Right renal pelvis (tissue), 4 donors: ENCODE results near the gene VTI1A. TPM values are rescaled to one million over a fixed set of nuclear protein-coding genes. Genes with fewer than 3 reads are reported as not detected.

ENCODE experiments used
- DNase-seq, 4 donors: peaks; one replicate each; pipeline ENCODE4 v3.0.0-alpha.2; 2013; ENCODE audit warnings: low read depth in 4 of 4, low spot score in 3 of 4, missing footprints in 1 of 4
- polyA plus RNA-seq, 4 donors: library from polyadenylated mRNA; unstranded; fragments of 120-200 nt; gene quantifications; one replicate each; pipeline ENCODE4 v1.2.1, GENCODE V29; 2013; ENCODE audit not compliant: insufficient read length in 4 of 4

VTI1A gene
- polyA plus RNA-seq, 4 donors: 19.4 to 20.9 (median 20.7) TPM

DNA sequence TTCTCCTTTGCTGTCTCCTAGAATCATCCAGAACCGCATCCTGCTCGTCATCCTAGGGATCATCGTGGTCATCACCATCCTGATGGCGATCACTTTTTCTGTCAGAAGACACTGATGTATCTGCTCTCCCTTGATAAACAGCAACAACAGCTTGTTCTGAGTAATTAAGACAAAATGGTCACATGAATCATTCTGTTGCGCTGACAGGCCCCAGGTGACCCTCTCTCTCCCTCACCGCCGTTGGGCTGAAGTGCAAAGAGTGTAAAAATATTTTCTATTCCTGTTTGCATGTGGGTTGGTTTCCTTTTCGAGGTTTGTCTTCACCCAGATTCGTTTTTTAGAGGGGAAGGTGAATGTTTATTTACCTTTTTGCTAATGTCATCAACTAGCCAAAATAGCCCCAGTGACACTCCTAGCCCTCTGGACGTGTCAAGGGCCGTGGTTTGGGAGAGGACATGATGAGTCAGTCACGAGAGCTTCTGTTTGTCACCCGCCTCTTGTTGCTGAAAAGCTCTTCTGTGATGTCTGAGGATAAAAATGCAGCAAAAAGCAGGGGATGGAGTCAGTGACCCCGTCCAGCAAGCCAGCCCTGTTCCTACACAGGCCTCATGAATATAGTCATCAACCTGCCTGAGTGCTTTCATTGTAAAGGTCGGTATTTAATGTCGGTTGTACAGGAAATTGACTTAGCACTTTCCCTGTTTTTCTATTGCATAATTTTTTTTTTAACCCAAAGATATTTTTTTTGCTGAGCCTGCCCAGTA is 368.4 kb downstream of the VTI1A start:
- no peak for DNase-seq

- no peak for DNase-seq
Measured at GRCh38 chr10:112816033-112816430, 369.0 kb downstream of the VTI1A start.

DNA sequence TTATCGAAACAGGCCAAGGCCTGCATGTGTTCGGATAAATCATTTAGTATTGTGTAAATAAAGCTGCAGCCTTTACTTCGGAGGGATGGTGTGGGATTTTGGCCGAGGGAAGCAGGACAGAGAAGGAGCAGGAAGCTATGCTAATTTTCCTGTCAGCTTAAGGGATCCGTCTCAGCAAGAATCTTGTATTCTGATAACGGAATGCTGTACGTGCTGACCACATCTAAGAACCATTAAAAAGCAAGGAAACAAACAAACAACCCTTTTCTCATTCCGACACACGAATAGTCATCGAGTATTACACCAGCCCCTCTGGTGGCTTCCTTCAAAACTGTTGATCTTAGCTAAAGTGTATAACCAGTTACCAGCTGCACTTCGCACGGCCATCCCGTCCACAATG is 369.9 kb downstream of the VTI1A start:
- DNase-seq: no peak

GRCh38 chr10:112817981-112818777 is 371.2 kb downstream of the VTI1A start:
- DNase-seq: no peak

DNA sequence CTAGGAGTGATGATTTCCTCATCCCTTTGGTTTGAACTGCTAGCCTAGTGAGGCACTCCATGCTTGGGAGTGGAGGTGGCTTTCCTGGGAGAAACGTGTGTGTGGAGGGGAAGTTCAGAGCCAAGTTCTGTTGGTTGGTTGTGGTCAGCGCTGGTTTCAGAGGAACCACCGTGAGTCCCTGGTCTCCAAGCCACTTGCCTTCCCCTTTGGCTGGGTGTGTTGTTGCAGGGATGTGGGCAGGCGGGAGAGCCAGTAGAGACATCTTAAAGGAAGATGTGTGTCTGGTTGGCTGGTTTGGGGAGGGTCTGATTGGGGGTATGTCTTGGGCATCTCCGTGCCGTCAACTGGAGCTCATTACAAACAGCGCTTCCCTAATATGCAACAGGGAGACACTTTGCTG is 372.2 kb downstream of the VTI1A start:
- DNase-seq: no peak

DNA sequence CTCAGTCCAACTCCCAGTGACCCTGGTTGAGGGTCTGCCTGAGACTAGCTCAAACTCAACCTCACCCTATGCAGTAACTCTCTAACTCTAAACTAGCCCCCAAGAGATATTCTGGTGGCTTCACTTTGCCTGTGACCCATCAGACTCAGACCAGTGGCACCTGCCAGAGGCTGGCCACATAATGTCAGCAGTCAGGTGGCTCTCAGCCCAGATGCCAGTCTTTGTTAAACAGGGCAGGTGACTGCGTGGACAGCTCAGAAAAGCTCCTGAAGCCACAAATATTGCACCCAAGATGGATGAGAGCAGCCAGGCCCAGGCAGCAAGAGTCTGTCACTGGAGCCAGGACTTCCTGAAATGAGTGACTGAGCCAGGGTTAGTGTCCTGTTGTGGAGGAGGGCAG is 373.3 kb downstream of the VTI1A start:
- no peak for DNase-seq

DNA sequence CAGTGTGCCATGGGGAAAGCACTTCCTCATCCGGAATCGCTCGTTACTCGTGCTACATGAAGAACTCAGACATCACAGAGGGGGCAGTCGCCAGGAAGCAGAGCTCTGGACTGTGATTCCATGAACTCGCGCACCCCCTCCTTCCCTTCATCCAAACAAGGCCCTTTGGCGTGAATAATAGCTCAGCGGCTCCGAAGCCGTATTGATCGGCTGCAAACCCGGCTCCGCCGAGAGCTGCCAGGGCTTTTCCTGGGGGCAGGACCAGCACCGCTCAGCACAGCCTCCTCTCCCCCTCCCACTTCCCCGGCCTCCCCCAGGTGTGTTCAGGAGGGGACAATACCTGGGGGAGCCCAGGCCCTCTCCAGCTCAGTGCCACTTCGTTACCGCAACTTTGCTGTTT is 374.0 kb downstream of the VTI1A start:
- no peak for DNase-seq

DNA sequence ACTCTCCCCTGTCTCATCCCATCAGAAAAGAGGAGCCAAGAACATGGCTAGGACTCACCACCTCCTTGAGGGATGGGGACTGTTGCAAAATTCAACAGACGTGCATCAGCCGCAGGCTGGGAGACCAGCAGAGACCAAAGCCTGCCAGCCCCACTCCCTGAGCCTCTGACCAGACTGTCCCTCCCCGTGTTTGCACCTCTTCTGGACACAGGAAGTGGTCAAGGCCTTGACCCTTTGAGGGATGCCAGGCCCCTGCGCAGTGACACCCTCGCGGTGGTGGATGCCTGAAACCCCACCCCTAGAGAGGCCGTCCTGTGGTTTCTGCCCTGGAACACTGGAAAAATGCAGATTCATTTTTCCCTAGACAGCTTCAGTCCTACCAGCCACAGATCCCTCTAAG is 374.6 kb downstream of the VTI1A start:
- DNase-seq: no peak

- no peak for DNase-seq
Measured at GRCh38 chr10:112823007-112823406, 376.0 kb downstream of the VTI1A start.

GRCh38 chr10:112823604-112824003 is 376.6 kb downstream of the VTI1A start:
- DNase-seq: no peak

GRCh38 chr10:112826018-112826697 is 379.1 kb downstream of the VTI1A start:
- DNase-seq: no peak

GRCh38 chr10:112827086-112827485 is 380.1 kb downstream of the VTI1A start:
- DNase-seq: no peak

DNA sequence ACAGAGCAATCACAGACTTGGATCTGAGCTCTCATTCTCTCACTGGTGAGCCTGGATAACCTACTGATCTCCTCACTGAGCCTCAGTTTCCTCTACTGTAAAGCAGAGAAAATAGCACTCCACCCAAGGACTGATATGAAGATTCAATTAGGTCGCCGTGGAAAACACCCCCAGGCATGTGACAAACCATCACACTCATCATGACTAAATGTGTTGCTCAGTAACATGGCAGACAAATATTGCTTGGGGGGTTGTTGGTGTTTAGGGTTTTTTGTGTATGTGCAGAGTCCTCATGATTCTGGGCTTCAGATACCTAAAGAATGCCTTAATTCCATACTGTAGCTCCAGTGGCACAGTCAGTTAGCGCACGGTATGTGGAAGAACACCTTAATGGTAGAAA is 380.9 kb downstream of the VTI1A start:
- no peak for DNase-seq

DNA sequence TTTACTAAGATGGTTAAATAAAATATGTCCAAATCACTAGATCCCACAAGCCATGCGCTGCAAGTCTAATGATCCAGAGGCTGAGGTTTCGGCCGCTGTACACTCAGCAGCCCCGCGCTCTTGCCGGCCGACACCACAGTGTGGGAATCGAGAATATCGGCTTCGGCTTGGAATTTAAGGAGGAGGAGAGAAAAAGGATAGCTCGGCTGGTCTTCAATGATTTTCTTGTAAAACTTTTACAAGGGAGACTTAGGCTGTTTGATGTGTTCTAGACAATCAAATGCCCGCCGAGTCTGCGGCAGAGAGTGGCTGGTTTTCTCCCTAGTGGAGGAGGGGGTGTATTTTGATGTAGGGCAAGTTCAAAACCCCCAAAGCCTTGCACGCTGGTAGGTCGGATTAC is 384.8 kb downstream of the VTI1A start:
- DNase-seq: no peak

DNA sequence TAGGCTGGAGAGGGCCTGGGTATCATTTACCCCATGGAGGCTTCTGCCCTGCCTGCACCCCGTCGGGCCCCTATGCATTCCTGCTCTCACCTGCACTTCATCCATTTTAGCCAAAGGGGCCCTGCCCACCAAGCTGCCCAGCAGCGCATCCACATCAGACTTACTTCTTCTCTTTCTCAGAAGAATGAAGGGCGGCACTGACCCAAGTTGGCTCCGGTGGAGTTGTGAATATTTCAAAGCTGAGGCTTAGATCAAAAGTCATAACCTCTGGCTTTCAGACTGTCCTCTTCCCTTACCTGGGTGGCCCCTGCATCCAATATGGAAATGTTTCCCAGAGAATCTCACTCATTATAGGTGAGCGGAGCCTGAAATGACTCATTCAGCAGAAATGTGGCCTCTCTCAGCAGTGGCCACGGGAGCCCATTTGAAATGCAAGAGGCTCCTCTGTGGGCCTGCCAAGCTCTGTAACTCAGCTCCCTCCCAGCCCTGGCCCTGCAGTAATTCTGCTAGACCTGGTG is 385.4 kb downstream of the VTI1A start:
- no peak for DNase-seq

DNA sequence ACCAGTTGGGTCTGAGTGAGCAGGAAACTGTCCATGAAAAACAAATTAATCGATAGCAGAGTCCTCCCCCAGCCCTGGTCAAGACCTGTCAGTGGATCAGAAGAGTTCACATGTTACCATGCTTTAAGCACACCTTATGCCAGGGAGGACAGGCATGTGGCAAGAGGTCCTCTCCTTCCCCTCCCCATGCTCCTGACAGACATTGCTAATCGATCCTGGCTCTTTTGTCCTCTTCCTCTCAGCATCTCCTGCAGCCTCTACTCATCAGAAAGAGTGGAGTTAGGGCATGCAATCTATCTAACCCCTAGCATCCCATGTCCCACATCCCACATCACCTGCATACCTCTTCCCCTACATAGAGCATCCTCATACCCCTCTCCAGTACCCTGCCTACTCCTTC is 385.9 kb downstream of the VTI1A start:
- DNase-seq: no peak

GRCh38 chr10:112834751-112835181 is 387.8 kb downstream of the VTI1A start:
- DNase-seq: no peak

DNA sequence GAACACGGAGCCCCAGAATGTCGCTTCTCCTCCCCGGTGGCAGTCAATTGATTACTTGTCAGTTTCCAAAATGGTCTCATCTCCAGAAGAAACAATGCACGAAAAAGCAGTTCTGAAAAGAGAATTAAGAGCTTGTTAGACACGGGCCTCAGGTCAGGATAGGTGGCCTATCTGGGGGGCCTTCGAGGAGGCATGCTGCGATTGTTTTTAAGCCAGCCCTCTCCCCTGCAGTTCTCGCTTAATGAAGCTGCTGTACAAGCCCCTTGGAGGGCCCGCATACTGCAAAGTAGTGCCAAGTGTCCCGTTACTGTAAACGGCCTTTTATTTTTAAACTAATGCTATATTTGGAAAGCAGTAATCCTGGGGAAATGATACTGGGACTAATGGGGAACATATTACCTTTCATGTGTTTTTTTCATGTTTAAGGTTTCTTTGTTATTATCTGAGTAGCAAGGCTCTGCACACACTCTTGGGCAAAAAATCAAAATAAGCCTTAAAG is 388.3 kb downstream of the VTI1A start:
- DNase-seq: no peak

DNA sequence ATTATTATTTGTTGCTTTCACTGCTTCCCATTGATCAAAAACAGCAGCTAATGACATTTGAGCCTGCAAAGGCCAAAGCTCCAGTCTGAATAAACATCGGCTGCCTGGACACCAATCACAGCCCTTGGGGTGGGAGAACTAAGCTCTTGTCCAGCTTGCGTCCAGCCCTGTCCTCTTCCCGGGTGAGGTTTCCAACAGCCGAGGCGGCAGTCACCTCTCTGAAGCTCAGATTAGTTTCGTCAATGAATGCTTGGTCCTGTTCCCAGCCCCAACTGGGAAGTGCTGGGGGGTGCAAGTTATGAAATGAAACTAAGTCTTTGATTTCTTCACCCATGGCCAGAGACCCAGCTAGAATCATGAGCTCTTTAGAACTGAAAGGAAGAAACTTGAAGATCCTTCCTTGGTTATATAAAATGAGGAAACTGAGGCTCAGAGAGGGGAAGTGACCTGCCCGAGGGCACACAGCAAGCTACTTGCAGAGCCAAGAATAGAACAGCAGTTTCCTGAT is 389.0 kb downstream of the VTI1A start:
- no peak for DNase-seq

DNA sequence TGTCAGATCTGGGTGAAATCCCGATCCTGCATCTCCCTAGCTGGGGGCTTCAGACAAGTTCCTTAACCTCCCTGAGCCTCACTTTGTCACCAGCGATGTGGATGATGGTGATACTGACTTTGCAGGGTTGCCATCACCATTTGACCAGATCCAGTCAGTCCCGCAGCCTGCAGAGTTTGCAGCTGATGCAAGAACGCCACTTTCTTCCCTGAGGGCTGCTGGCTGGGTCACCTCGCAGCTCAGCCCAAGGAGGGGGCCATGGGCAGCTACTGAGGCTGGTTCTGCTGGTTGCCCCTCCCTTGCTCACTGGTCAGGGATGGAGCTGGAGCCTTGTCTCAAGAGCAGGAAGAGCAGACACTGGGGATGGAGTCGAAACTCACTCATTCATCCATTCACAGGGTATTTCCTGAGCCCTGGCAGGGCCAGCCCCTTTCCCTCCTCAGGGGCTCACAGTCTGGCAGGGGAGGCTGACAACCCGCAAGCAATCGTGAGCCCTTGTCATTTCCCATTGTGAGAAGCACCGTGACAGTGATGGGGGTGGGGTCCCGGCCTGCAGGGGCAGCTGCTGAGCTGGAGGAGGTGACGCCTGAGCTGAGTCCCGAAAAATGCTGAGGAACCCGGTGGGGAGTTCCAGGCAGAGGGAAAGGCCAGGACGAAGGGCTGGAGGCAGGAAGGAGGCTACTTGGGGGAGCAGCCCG is 391.9 kb downstream of the VTI1A start:
- no peak for DNase-seq
